Measurements from ENCODE around the gene ZNF574. TPM values are rescaled to one million over a fixed set of nuclear protein-coding genes. Genes with fewer than 3 reads are reported as not detected.
"Not testable (repeated sequence)": the region's sequence is repeated elsewhere in the genome, so short reads cannot be mapped to it uniquely, and the experiment has no call there.

Gene ZNF574, protein sequence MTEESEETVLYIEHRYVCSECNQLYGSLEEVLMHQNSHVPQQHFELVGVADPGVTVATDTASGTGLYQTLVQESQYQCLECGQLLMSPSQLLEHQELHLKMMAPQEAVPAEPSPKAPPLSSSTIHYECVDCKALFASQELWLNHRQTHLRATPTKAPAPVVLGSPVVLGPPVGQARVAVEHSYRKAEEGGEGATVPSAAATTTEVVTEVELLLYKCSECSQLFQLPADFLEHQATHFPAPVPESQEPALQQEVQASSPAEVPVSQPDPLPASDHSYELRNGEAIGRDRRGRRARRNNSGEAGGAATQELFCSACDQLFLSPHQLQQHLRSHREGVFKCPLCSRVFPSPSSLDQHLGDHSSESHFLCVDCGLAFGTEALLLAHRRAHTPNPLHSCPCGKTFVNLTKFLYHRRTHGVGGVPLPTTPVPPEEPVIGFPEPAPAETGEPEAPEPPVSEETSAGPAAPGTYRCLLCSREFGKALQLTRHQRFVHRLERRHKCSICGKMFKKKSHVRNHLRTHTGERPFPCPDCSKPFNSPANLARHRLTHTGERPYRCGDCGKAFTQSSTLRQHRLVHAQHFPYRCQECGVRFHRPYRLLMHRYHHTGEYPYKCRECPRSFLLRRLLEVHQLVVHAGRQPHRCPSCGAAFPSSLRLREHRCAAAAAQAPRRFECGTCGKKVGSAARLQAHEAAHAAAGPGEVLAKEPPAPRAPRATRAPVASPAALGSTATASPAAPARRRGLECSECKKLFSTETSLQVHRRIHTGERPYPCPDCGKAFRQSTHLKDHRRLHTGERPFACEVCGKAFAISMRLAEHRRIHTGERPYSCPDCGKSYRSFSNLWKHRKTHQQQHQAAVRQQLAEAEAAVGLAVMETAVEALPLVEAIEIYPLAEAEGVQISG
- total RNA-seq, result 1 to 10 TPM; 8.3 to 9.1 TPM
- long read RNA-seq, partial matches to known transcripts, result 4 of 8 reads
- long read RNA-seq, other reads (novel, unspliced or antisense), result 0 of 8 reads

DNA sequence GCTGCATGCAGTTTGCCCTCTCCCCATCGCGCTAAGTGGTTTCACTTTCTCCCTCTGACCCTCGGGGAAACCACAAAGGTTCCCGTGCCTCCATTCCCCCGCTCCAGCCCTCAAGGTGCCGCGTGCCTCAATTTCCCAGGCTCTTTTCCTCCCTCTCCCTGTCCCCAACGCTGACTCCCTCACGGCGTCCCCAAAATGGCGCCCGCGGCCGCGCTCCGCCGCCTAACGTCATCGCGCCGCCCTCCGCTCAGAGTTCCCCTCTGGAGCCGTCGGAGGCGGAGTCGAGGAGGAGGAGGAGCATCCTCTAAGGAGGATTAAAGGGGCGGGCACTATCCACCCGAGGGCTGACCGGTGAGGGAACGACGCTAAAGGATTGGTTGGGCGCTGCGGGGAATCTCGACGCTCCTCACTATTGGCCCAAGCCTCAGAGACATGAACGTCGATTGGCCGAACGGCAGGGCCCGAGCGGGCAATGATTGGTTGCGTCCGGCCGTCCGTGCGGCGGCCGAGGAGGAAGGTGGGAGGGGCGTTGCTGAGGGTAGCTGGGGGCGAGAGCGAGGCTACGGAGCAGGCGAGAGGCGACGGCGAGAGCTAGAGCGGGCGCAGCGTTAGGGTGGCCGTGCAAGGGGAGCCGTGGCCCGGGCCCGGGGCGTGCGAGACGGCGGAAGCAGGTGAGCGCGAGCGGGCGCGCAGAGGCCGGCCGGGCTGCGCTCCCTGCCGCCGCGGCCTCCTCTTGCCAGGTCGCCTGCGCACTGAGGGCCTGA, at the start of gene ZNF574:
ZNF574 (plus strand) TSS at position 551 of the 764 bp plus-strand sequence. CDS start 2,441 bp downstream, outside the sequence.
- ATAC-seq (peak; percentile 99), DNase-seq (peak; percentile 99)
- intact Hi-C loops (cut with DNase I), result loop anchor here in 1 of 2 donors (10.0 kb wide), 1 partner anchor 201 kb away; the partner anchor contains the start of gene CD79A

DNA sequence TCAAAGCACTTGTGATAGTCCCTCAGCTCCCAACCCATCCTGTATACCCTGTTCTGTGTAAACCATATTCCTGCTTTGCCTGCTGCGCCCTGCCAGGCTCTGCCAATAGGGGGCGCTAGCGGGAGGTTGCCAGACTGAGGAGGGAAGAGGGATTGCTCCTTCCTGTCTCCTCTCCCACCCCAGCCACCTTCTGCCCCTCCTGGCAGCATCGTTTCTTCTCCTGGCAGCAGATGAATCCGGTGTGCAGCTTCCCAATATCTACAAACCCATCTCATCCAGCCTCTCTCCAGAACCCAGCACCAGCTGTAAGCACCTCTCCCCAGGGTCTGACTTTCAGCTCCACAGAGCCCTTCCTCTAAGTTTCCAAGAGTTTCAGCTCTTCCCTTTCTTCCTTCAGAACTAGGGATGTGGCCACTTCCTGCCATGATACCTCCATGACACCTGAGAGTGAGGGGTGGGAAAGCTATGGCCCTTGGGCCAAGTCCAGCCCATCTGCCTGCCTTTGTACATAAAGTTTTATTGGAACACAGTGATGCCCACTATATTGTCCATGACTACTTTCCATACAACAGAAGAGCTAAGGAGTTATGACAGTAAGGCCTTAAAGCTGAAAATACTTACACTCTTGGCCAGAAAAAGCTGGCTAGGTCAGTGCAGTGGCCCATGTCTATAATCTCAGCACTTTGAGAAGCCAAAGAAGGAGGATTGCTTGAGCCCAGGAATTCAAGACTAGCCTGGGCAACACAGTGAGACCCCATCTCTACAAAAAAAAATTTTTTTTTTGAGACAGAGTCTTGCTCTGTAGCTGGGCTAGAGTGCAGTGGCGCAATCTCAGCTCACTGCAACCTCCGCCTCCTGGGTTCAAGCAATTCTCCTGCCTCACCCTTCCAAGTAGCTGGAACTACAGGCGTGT, 47.4 kb upstream of the ZNF574 start:
- ATAC-seq (no peak), DNase-seq (no peak)
- intact Hi-C loops (cut with DNase I), result no loop called here

- DNase-seq (no peak), ATAC-seq (peak in 1 of 2 donors; percentile 20)
- intact Hi-C loops (cut with DNase I), result loop anchor here in 1 of 2 donors (5.0 kb wide), 1 partner anchor 34 kb away; no protein-coding TSS in a partner anchor
Measured at GRCh38 chr19:42030645-42031440, 45.1 kb upstream of the ZNF574 start.

- ATAC-seq (no peak), DNase-seq (no peak)
- intact Hi-C loops (cut with DNase I), result loop anchor here in 1 of 2 donors (5.0 kb wide), 1 partner anchor 35 kb away; no protein-coding TSS in a partner anchor
Measured at GRCh38 chr19:42032431-42032830, 43.5 kb upstream of the ZNF574 start.

DNA sequence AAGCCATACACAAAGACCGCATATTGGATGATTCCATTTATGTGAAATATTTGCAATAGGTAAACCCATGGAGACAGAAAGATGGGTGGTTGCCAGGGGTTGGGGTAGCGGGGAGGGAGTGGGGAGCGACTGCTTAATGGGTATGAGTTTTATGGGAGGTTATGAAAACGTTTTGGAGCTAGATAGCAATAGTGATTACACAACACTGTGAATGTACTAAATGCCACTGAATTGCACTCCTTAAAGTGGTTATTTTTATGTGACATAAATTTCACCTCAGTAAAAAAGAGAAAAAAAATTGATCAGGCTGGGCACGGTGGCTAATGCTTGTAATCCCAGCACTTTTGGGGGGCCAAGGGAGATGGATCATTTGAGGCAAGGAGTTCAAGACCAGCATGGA, 42.6 kb upstream of the ZNF574 start:
- no peak for DNase-seq
- no peak for ATAC-seq
- intact Hi-C loops (cut with DNase I), result loop anchor here in 1 of 2 donors (5.0 kb wide), 1 partner anchor 36 kb away; no protein-coding TSS in a partner anchor

GRCh38 chr19:42034640-42035391, 41.1 kb upstream of the ZNF574 start:
- intact Hi-C loops (cut with DNase I), result loop anchor here in 1 of 2 donors (5.0 kb wide), 1 partner anchor 38 kb away; no protein-coding TSS in a partner anchor
- DNase-seq (peak; percentile 44), ATAC-seq (peak in 1 of 2 donors; percentile 22)

- DNase-seq (no peak), ATAC-seq (peak; percentile 60 to 66)
- intact Hi-C loops (cut with DNase I), result no loop called here
Measured at GRCh38 chr19:42037649-42038048, 38.3 kb upstream of the ZNF574 start.

GRCh38 chr19:42038666-42039065, 37.3 kb upstream of the ZNF574 start:
- ATAC-seq (peak; percentile 90), DNase-seq (peak; percentile 71)
- intact Hi-C loops (cut with DNase I), result no loop called here

DNA sequence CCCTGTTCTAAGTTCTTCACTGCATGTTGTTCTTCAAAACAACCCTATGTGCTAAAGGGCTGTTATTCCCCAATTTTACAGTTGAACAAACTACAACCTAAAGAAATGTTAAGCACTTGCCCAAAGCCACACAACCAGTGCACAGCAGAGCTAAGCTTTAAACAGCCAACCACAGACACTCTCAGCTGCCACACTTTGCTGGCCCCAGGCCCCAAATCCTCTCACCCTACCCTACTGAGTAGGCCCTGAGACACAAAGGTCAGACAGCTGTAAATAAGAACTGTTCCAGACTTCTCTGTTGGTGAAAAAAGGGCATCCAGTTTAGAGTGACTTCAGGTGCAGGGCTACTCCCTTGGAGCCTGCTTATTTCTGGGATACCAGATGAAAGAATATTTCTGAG, 35.9 kb upstream of the ZNF574 start:
- DNase-seq (no peak), ATAC-seq (no peak)
- intact Hi-C loops (cut with DNase I), result no loop called here

- intact Hi-C loops (cut with DNase I); ATAC-seq; DNase-seq: not testable (repeated sequence)
Measured at GRCh38 chr19:42040491-42040890, 35.5 kb upstream of the ZNF574 start.

DNA sequence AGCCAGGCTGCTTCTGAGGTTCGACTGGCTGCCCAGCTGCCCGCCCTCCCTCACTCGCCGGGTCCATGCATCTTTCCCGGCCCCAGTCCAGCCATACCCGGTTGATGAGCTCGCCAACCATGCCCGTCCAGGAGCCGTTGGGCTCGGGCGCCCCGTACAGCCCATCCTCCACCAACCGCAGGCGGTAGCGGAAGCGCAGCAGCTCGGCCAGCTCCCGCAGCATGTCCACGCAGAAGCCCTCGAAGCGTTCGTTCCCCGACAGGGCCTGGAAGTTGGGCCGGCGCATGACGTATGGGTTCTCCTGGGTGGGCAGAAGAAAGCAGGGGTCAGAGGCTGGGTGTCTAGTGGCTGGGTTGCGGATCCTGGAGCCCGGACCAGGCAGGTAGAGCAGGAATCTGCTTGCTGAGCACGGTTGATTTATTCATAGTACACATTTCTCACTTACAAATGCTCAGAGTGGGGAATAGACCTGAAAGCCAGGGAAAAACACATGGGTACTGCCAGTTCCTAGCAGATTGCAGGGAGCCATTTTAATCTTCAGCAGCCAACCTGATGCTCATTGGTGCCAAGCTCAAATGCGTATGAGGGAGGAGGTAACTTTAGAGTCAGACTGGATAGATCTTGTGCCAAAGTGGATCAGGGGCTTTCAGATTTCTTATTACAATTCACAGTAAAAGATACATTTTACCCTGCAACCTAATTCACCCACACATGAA, 33.4 kb upstream of the ZNF574 start:
- no peak for ATAC-seq
- DNase-seq, result no peak
- intact Hi-C loops (cut with DNase I), result no loop called here

- intact Hi-C loops (cut with DNase I), result no loop called here
- ATAC-seq (no peak), DNase-seq (no peak)
Measured at GRCh38 chr19:42045575-42045974, 30.4 kb upstream of the ZNF574 start.

DNA sequence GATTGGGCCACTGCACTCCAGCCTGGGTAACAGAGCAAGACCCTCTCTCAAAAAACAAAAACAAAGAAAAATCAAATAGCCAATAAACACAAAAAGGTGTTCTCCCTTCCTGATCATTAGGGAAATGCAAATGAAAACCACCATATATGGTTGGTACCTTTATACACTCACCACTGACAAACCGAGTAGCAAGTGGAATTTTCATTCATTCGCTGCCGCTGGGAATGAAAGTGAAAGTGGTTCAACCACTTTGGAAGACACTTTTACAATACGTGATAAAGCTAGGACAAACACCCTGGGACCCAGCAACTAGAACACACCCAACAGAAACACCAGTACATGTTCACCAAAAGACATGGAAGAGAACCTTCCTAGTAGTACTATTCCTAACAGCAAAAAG, 27.0 kb upstream of the ZNF574 start:
- no peak for ATAC-seq
- intact Hi-C loops (cut with DNase I), result no loop called here
- no peak for DNase-seq

DNA sequence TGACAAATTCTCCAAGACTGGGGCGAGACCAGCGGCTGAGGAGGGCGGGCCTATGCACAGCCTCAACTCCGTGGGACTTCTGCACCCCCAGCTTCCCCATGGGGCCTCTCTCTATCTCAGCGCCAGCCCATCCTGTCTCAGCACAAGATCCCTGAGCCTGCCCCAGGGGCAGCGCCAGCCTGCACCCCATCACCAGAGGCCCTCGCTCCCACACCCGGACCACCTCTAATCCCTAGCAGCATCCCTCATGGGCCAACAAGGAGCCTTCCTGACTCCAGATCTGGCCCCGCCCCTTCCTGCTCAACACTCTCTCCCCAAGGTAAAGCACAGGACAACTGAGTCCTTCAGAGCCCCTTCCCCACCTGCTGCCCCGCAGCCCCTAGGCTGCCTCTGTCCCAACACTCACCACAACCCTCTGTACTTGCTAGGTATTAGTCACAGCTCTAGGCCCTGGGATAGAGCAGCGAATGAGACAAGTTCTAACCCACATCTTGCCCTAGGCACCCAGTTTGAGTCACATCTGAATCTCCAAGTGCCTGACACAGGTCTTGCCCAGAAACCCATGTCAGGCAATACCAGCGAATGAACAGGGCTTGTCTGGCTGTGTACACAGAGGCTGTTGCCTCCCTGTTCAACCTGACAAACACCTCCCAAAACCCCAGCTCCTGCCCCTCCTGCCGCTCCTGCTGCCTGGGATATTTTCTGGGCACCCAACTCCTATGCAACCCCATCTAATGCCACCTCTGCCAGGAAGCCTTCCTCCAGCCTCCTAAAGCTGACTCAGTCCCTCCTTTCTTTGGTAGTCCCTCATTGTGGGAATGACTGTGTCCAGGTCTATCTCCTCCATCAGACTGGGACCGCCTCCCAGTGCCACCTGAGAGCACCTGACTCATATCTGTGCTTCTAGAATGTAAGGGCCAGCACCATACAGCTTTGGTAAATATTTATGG, 24.5 kb upstream of the ZNF574 start:
- ATAC-seq, result no peak

More for the DNA sequence above, 24.5 kb upstream of the ZNF574 start:
- intact Hi-C loops (cut with DNase I), result no loop called here
- no peak for DNase-seq

Data from left cardiac atrium (tissue), 4 donors.